Measurements from ENCODE around the gene LRRC4C. TPM values are rescaled to one million over a fixed set of nuclear protein-coding genes. Genes with fewer than 3 reads are reported as not detected.

LRRC4C gene
- polyA plus RNA-seq, 1 of the 3 experiments (the other 2 are of a cell fraction) = 0.16 TPM

- TF ChIP-seq PBX3 (IDR thresholded peaks at IDR 0.05) (no peak), JUND (IDR thresholded peaks at IDR 0.05) (no peak), ELF1 (IDR thresholded peaks at IDR 0.05) (no peak)
Observed at GRCh38 chr11:40838181-40838683, 621.2 kb downstream of the LRRC4C start (continued).

DNA sequence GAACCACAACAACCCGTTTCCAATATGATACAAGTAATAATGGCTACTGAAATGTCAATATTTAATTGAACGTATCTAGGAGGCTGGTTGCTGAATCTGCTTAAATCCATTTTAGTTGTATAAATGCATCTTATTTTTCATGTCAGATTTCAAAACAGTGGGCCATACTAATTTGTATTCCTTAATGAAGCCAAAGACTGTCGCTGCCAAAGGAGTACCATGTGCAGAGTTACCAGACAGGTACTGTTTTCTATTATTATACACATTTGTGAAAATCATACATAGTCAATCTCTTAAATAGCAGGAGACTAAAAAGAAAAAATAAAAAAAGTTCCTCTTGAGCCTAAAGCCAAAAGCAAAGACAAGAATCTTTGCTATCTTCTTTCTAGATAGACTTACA, 632.3 kb downstream of the LRRC4C start:
- H3F3A ChIP-seq (replicated peaks; ENCODE audit: insufficient read depth) = no peaks in the 10 kb centered on the region
- no peaks in the 10 kb centered on the region for H3K79me2 ChIP-seq (ENCODE audit: insufficient read depth)
- H3K27ac ChIP-seq (ENCODE audit: low read depth in 2 of 2, low read length in 1 of 2) = no peak overlapping the region
- H3K27me3 ChIP-seq (ENCODE audit: insufficient read depth) = no peaks in the 10 kb centered on the region
- H3K4me2 ChIP-seq = no peak overlapping the region
- no peak for DNase-seq
- H3K9ac ChIP-seq = no peak overlapping the region
- ChIA-PET POLR2A (no interaction called here), CTCF (no interaction called here)
- H3K4me1 ChIP-seq (ENCODE audit: control insufficient read depth in 1 of 2, insufficient read depth in 2 of 2, low read depth in 1 of 2, low read length in 1 of 2) = no peaks in the 10 kb centered on the region
- H3K4me3 ChIP-seq (ENCODE audit: low read depth in 2 of 2, low read length in 1 of 2) = no peak overlapping the region
- H3K36me3 ChIP-seq (replicated peaks in 1 of 2; ENCODE audit: control insufficient read depth in 1 of 2, insufficient read depth in 2 of 2, low read length in 1 of 2) = no peaks in the 10 kb centered on the region
- no peaks in the 10 kb centered on the region for H3K9me3 ChIP-seq
- H4K20me1 ChIP-seq (ENCODE audit: insufficient read depth) = no peaks in the 10 kb centered on the region
- WGBS (ENCODE audit: low lambda C conversion rate) = 4% methylated on average over 3 of the region's 3 CpGs
- TF ChIP-seq MEF2A (IDR thresholded peaks at IDR 0.05; ENCODE audit: borderline replicate concordance, low read depth) (no peak), REST (IDR thresholded peaks at IDR 0.05; ENCODE audit: low read depth, low read length) (no peak), YY1 (IDR thresholded peaks at IDR 0.05; ENCODE audit: low read depth) (no peak), SMC3 (IDR thresholded peaks at IDR 0.05; ENCODE audit: low read depth, low read length) (no peak), MXI1 (IDR thresholded peaks at IDR 0.05; ENCODE audit: low read depth, low read length) (no peak), NRF1 (IDR thresholded peaks at IDR 0.05; ENCODE audit: low read depth, low read length) (no peak), RFX5 (IDR thresholded peaks at IDR 0.05; ENCODE audit: low read length) (no peak), GABPA (IDR thresholded peaks at IDR 0.05; ENCODE audit: low read depth) (no peak), RAD21 (IDR thresholded peaks at IDR 0.05; ENCODE audit: low read length) (no peak), RCOR1 (IDR thresholded peaks at IDR 0.05; ENCODE audit: low read length) (no peak), PBX3 (IDR thresholded peaks at IDR 0.05) (no peak), CHD2 (IDR thresholded peaks at IDR 0.05; ENCODE audit: low read length, partially characterized antibody) (no peak)
- TF ChIP-seq, protein P1, sequence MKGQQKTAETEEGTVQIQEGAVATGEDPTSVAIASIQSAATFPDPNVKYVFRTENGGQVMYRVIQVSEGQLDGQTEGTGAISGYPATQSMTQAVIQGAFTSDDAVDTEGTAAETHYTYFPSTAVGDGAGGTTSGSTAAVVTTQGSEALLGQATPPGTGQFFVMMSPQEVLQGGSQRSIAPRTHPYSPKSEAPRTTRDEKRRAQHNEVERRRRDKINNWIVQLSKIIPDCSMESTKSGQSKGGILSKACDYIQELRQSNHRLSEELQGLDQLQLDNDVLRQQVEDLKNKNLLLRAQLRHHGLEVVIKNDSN (IDR thresholded peaks at IDR 0.05; ENCODE audit: borderline replicate concordance, low read depth) = no peak
- H2AFZ ChIP-seq (ENCODE audit: low read depth) = no peak overlapping the region
- no peaks in the 10 kb centered on the region for H3K9me2 ChIP-seq

All from SK-N-SH (cell line).